GM21717 (cell line): ENCODE data around the gene NTN1.
"Not testable (repeated sequence)": the region's sequence is repeated elsewhere in the genome, so short reads cannot be mapped to it uniquely, and the experiment has no call there.

ENCODE experiments used
- ATAC-seq: cut with Tn5 transposase; IDR thresholded peaks from one replicate; pipeline ENCODE4 v1.9.1; 2021; ENCODE audit warnings: mild to moderate bottlenecking, moderate library complexity; ENCODE audit not compliant: unreplicated experiment

The NTN1 gene

DNA sequence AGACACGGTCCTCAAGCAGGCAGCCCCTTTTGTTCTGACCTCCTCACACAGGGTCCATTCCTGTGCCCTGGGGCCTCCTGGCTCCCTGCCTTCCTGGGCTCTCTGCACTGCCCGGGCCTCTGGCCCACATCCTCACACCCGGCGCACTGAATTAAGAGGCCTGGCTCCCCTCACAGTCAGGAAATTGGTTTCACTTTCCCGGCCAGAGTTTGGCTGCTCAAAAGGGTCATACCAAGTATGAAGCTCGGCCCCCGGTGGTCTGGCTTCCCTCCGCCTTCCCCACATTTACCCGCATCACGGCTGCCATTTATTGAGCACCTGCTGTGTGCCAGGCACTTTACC, 220.0 kb downstream of the NTN1 start:
- ATAC-seq, result no peak

DNA sequence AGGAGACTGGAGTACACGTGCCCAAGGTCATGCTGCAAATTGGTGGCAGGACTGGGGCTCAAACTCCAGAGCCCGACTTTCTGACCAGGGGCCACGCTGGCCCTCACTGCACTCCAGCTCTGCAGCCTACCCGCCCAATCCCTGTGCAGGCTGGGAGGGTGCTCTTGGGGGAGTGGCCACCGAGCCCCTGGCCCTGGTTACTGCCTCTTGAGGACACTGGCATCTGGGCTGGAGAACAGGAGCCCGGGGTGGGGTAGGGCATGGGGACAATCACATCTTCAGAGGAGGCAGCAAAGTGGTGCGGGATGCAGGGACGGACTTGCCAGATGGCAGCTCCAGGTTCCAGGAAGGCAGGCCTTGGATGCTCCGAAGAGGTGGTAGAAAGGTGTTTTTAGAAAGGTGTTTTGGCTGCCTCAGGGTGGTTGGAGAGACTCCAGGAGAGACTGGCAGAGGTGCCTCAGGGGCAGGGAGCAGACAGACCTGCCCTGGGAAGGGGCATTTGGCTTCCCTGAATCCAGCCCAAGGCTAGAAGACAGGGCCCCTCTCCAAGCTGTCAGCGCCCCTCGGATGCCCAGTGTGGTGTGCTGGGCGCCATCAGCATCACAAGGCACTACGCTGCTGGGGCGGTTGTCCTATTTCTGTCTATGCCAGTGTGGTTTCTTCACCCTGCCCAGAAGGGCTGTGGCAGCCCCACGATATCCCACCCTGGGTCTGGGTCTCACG, 220.6 kb downstream of the NTN1 start:
- ATAC-seq, result no peak

DNA sequence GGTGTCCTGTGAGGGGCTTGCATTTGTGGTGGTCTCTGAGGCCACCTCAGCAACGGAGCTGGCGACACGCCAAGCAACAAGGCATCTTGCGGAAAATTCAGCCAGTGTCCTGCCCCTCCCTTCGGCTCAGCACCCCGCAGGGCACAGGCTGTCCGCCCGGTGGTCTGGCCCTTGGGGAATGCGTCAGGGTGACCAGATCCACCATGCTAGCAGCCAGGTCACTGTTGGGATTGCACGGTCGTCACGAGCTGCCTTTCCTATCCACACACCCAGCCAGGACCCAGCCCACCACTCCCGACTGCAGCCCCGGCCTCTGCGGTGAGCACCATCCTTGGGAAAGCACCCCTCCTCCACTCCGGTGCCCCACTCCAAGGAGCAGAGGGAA, 221.2 kb downstream of the NTN1 start:
- no peak for ATAC-seq

DNA sequence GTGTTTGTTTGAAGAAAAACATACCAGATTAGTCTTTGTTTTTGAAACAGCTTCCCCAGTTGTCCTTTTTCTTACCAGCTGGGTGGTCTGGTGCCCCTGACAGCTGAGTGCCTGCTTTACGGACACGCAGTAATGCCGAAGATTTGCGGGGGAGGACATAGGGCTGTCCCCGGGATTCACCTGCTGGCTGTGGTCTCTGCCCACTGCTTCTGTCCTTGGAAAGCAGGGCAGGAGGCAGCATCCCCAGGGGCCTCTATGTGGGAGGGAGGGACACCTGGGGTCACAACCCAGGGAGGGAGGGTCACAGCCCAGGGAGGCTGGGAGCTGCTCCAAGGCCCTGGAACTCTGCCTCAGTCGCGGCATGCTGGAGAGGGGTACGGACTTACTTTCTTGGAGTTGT, 221.7 kb downstream of the NTN1 start:
- no peak for ATAC-seq

DNA sequence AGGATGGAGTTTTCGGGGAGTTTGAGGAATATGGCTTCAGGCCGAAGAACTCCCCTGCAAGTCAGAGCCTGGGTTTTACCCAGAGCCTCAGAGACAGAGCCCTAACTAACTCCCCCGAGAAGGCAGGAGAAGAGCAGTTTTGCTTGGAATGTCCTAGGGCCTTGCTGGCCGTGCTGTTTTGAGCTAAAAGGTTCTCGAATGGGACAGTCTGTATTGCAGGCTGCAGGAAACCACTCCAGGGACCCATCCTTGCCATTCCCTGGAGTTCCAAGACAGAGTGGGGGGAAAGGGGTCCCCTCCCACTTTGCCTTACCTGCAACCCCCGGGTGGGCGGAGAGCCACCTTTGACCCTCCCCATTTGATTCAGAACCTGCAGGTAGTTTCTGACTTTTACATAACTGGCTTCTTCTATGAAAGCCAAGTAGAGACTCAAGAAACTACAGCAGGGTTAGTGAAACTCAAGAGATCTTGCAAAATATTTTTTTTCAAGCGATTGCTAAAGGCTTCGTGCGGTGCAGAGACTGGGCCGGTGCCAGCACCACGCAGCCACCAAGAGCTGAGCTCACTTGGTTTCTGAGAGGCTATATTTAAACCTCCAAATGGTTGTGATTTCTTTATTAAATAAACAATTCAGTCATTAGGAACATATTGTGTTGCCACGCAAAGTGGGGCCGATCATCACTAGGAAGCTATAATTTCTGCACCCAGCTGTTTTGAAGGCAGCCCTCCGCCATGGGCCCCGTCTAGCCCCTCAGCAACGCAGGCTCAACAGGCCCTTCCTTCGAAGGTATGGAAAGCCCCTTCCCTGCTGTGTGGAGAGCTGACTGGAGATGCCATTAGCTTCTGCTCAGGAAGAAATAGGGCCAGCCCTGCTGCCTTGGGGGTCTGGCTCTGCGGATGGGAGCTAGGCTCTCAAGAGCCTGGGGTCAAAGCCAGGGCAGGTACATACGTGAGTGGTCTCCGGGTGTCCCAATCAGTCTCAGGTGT, 223.0 kb downstream of the NTN1 start:
- no peak for ATAC-seq

DNA sequence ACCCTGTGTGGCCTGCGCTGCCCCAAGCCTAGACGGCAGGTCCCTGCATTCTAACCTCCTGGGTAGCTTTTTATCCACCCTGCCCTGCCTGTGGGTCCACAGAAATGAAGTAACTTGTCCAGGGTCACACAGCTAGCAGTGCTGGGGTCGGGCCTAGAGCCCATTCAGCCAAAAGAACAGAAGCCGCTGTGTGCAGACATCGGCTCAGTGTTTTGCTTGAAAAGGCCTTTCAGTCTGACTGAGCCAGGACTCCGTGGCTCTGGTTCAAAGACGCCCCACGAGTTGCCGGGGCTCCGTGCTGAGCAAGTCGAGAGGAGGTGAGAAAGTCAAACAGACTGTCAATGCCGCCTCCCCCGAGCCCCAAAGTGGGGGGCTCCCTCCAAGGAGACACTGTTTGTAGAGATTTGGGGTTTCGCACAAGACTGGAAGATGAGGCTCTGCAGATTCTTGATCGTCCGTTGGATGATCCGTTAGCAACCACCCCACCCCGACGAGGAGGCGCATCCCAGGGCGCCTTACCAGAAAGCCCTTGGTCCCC, 226.2 kb downstream of the NTN1 start:
- no peak for ATAC-seq

DNA sequence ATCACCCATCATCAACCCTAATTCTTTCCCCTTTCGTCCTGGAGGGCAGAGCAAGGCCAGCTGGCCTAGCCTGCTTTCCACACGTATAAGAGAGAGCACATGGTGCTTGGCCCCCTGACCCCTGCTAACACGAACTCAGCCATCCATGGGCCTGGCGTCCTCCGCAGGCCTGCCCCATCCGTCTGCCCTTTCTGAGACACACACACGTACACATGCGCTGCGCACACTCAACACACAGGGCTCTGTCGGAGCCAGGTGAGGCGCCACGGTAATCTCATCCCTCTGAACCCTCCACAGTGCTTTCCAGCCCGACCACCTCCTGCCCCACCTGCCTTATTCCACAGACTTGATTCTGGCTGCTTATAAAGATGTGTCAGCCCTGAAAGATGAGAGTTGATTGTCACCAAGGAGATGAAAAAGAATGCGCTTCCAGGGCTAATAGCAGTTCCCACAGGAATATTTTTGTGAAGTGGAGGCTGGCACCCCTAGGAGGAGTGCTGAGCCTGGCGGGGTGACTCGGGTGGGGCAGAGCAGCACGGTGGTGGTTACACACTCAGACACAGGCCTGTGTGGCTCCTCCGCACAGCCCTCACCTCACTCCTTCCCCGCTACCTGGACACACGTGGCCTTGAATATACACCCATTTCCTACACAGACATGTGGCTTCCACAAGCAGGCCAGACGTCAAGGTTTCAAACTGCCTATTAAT, 228.1 kb downstream of the NTN1 start:
- no peak for ATAC-seq

DNA sequence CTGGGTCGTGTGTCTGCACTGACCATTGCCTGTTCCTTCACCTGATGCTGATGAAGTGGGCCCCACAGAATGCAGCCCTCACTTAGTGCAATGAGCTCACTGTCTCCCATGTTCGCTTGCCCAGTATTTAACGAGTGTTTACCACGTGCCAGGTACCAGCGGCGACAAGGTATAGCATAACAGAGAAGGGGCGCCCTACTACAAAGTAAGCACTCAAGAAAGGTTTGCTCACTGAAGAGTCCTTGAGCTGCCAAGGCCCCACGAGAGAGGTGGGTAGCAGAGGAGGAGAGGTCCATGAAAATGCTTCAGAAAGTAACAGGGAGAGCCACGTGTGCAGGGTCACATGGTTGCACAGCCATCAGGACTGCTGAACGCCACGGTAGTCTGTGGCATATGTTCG, 230.0 kb downstream of the NTN1 start:
- no peak for ATAC-seq

DNA sequence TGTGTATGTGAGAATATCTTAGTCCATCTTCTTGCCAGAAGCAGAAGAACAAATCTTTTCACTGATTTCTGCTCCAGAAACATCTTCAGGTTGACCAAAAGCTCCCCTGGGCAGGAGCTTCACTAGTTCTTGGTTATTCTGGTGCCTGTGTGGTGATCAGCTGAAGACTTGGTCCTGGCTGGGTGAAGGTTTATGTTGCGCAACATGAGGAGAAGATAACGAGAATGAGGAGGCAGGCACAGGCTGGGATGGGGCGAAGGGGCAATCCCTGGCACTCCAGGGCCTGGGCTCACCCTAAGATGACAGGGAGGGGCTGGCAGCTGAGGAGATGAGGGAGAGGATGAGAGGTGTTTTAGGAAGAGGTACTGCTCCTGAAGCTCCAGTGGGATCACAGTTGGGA, 232.0 kb downstream of the NTN1 start:
- ATAC-seq, result no peak

DNA sequence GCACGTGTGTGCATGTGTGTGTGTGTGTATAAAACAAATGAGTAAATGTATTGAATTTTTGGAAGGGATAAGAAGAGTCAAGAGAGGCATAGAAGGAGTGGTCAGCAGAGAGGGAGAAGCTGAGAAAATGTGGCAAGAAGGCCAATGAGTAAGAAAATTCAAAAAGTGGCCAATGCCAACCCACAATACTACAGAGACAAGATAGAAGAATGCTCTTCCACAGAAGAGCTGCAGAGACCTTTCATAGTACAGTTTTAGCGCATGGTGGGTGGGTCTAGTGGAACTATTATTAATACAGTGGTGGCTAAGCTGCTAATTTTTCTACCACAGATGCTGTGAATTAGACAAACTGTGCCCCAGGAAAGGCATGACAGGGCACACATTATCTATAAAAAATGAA, 233.5 kb downstream of the NTN1 start:
- no peak for ATAC-seq

DNA sequence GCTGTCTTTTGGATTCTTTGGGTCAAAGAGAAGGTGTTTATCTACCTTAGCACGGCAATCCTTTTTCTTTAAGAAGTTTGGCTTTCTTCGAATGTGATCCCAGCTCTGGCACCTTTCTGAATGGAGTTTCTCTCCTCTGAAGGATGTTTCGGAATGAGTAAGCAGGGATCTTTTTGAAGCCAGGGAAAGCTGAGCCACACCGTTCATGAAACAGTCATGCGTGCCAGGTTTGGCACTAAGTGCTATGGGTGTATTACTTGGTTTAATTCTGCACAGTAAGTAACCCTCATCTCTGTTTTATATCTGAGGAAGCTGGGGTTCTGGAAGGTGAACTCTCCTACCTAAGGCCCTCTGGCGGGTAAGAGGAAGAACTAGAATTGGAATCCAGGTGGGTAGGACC, 234.5 kb downstream of the NTN1 start:
- ATAC-seq, result no peak

DNA sequence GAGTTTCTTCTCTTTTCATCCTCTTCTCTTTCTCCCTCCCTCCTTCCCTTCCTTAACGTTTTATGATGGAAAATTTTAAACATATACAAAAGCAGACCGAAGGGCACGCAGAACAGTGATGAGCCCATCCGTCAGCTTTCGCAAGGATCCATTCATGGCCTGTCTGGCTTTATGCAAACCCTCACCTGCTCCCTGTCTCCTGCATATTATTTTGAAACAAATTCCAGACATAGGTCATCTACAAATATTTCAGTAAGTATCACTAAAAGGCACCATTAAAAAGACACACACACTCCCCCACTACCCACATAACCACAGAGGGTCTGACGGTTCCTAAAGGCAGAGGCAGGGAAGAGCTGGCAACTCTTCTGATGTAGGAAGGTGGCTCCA, 235.0 kb downstream of the NTN1 start:
- ATAC-seq, result no peak

DNA sequence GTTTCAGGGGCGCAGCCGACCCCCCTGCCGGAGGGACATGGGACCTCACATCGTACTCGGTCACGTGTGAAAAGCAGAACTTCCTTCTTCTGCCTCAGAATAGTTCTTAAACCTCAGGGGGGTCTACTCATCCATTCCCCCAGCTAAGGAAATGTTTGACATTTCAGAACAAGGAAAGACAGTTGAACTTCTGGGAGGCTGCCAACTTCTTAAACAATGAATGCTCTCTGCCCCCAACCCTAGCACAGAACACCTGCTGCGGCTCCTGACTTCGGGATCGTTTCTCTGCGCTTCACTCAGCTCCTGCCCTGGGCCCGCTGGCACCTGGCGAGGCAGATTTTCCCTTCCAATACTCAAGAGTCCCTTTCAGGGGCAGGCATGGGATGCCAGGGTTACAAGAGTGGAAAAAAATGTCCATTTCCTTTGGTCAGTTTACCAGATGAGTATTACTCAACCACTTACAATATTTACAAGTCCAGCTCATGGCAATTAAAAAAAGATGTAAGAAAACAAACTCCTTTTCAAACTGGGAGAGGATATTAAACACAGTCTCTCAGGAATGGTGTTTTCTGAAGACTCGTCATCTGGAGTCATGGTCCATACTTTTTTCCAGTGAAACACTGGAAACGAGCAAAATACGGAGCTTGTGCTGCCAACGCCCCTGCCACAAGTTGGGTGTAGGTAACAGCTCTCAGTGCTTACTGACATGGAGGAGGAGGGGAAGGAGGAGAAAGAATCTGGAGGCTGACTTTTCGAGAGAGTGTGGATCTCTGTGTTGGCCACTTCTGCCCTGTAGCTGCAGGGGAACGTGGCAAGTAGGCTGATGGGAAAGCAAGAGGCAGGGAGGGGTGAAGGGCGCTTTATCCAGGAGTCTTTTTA, 235.7 kb downstream of the NTN1 start:
- no peak for ATAC-seq

DNA sequence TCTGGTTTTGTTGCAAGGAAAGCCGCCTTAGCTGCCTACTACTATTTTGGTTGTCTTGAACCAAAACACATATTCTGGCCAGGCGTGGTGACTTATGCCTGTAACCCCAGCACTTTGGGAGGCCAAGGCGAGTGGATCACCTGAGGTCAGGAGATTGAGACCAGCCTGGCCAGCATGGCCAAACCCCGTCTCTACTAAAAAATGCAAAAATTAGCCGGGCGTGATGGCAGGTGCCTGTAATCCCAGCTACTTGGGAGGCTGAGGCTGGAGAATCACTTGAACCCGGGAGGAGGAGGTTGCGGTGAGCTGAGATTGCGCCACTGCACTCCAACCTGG, 236.3 kb downstream of the NTN1 start:
- not testable (repeated sequence) for ATAC-seq

DNA sequence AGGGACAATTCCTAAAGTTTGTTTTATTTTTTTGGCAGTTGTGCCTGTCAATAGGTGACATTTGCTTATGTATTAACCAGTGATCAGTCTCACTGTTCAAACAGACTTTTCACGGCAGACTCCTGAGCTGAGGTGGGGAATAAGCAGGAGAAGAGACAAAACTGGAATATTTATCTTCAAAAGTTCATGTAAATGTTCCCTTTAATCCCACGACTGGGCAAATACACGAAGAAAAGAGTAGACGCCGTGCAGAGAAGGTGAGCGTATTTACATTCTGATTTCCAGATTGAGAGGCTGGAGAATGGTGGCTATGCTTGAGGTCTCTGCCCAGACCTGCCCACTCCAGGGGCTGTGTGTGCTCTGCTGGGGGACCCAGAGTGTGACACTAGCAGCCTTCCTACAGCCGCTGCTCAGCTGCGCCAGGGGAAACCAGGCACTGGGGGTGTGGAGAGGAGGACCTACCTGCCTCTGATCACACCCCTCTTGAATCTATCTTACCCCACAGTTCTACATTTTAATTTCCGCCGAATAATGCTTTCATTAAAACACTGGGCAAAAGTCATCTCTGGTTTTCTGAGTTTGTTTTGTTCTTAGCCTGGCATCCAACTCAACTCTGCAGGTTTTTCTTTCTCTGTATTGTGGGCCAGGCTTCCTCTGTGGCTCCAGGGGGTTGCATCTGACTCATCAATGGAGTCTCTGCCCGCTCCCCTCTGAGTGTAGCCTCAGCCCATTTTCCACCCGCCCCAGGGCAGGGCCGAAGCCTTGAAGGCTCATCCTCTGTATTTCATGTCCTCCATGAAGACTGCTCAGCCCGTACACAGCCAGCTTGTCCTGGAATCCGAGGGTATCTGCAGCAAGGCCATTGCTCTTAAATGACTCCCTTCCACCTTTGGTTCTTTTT, 237.1 kb downstream of the NTN1 start:
- no peak for ATAC-seq

DNA sequence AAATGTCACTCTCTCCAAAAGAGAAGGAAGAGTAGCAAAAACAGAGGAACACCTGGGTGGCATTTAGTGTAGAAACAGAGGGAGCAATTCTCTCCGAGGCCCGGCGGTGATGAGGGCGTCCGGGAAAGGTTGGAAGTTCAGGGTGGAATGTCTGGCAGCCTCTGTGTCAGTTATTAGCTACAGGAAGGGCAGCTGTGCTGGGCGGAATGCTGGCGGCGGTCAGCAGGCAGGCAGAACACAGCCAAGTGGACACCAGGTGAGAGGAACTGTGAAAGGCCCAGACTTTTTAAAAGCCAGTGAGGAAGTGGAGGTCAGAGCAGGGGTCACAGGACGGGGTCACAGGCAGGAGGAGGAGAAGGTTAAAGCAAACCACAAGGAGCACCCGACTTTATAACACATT, 238.1 kb downstream of the NTN1 start:
- ATAC-seq, result no peak

DNA sequence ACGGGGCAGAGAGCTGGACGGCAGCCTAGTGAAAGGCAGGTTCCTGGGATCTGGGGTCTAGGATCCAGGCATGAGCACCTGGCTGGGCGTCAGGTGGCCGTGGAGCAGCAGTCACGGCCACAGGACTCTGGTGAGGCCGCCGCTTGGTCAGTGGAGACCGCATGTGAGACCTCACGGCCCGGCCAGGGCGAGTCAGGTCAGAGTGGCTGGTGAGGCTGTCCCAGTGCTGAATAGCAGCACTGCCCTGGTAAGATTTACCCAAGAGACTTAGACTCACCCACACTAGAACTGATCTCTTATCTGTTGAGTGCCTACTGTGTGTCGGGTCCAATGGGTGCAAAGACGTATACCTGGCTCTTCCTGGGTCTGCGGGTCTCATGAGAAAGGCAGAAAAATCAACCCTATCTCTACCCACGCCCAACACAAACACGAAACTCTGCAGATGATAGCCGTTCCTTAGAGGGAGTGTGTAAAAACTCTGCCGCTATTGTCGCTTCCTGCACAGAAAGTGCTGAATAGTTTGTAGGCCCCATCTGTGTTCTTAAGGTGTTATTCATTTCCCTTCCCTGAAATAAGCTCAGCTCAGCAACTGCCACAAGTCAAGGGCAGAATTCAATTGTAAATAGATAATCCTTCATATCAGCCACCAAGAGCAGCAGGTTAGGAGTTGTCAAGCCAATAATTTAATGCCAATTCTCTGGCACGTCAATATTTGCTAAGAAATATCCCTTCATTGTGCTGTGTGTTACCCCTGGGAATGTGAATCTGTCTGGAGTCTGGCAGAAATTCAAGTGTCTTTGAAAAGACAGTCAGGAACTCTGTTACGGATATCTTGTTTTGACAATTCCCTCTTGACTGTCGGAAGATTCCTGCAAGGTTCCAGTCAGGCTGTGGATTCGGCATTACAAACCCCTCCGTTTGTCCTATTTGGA, 240.0 kb downstream of the NTN1 start:
- no peak for ATAC-seq

DNA sequence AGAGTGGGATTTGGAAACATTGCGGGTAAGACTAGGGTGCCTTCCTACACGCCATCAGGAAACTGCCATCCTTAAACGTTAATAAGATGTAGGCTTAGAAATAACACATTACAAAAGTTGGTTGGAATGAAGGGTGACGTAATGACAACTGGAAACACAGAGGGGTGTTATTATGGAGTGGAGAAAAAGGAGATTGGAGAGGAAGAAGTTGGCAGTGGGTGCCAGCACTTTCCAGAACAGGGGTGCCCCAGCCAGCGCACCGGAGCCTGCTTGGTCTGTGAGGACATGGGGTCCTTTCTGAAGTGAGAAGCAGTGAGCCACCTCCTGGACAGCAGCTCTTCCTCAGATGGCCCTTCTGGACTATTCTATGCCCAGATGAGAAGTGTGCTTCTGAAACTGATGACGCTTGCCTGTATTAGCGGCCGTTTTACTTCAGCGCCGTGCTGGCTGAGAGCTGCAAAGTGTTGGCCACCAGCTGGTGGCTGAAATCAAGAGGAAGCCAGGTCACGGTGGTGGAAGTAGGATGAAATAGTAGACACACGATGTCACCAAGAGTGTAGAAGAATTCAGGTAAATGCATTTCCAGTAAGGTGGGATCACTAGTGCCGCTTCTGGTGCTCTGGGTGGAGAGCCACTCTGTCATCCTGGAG, 244.8 kb downstream of the NTN1 start:
- no peak for ATAC-seq
